ENCODE results near the gene PLEK2. TPM values are rescaled to one million over a fixed set of nuclear protein-coding genes. Genes with fewer than 3 reads are reported as not detected.

PLEK2 gene, protein sequence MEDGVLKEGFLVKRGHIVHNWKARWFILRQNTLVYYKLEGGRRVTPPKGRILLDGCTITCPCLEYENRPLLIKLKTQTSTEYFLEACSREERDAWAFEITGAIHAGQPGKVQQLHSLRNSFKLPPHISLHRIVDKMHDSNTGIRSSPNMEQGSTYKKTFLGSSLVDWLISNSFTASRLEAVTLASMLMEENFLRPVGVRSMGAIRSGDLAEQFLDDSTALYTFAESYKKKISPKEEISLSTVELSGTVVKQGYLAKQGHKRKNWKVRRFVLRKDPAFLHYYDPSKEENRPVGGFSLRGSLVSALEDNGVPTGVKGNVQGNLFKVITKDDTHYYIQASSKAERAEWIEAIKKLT
- total RNA-seq = 0.95 TPM in 1 of 3 replicates, not detected in the others

- H3K4me1 Mint-ChIP-seq = peaks cover 3% of the 10 kb centered on the region
- no peak for DNase-seq (ENCODE audit: low spot score in 2 of 2, unreplicated experiment in 2 of 2)
- H3K4me3 Mint-ChIP-seq = no peak within 1 kb of the TSS
- no peak within 1 kb of the TSS for H3K27ac Mint-ChIP-seq
- no peaks in the 10 kb centered on the region for H3K36me3 Mint-ChIP-seq
- TF ChIP-seq, protein P1, sequence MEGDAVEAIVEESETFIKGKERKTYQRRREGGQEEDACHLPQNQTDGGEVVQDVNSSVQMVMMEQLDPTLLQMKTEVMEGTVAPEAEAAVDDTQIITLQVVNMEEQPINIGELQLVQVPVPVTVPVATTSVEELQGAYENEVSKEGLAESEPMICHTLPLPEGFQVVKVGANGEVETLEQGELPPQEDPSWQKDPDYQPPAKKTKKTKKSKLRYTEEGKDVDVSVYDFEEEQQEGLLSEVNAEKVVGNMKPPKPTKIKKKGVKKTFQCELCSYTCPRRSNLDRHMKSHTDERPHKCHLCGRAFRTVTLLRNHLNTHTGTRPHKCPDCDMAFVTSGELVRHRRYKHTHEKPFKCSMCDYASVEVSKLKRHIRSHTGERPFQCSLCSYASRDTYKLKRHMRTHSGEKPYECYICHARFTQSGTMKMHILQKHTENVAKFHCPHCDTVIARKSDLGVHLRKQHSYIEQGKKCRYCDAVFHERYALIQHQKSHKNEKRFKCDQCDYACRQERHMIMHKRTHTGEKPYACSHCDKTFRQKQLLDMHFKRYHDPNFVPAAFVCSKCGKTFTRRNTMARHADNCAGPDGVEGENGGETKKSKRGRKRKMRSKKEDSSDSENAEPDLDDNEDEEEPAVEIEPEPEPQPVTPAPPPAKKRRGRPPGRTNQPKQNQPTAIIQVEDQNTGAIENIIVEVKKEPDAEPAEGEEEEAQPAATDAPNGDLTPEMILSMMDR (IDR thresholded peaks at IDR 0.05; ENCODE audit: unreplicated experiment) = no peak
- H3K27me3 Mint-ChIP-seq (ENCODE audit: low read depth) = no peaks in the 10 kb centered on the region
- no peaks in the 10 kb centered on the region for H3K9me3 Mint-ChIP-seq
Measured at GRCh38 chr14:67411820-67412421, at the start of gene PLEK2. Gene PLEK2, minus strand, starts transcription at chr14:67412165. Its CDS starts 106 bp downstream, at chr14:67412059.

DNA sequence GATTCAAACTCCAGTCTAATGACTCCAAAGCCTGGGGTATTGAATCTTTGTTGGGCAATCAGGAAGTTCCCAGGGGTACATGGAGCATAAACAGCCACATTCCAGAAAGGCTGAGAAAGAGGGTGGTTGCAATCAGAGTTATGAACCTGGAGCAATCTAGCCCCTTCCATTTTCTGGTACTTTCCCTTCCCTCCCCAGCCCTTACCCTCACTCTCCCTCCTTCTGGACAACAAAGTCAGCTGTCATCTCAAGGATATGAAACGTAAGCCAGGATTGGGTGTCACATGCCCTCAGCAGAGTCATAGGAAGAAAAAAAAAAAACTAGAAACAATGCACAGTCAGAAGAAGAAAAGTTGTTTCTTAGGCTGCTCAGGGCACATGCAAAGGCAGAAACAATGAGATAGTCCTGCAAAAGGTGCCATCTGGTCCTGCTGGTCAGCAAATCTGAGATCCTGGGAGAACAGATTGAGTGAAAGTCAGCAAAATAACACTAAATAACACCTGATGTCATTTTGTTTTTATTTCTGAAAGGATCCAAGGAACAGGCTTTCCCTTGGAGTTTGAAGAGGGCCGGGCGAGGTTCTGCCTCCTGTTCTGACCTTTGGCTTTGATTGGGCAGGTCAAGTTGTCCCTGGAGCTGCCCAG is 49.5 kb upstream of the PLEK2 start:
- no peak for DNase-seq (ENCODE audit: low spot score in 2 of 2, unreplicated experiment in 2 of 2)
- peaks cover 4% of the 10 kb centered on the region for H3K4me1 Mint-ChIP-seq
- no peak overlapping the region for H3K27ac Mint-ChIP-seq
- peaks cover 5% of the 10 kb centered on the region for H3K27me3 Mint-ChIP-seq (ENCODE audit: low read depth)
- H3K9me3 Mint-ChIP-seq = no peaks in the 10 kb centered on the region
- H3K36me3 Mint-ChIP-seq = no peaks in the 10 kb centered on the region
- TF ChIP-seq, protein P1 (IDR thresholded peaks at IDR 0.05; ENCODE audit: unreplicated experiment) = no peak
- H3K4me3 Mint-ChIP-seq = no peak overlapping the region

GRCh38 chr14:67459336-67459735 is 47.4 kb upstream of the PLEK2 start:
- TF ChIP-seq, protein P1 (IDR thresholded peaks at IDR 0.05; ENCODE audit: unreplicated experiment) = no peak
- Mint-ChIP-seq H3K27me3 (ENCODE audit: low read depth) (peaks cover 2% of the 10 kb centered on the region), H3K27ac (no peak overlapping the region), H3K4me1 (peaks cover 4% of the 10 kb centered on the region), H3K36me3 (no peaks in the 10 kb centered on the region), H3K9me3 (no peaks in the 10 kb centered on the region), H3K4me3 (no peak overlapping the region)
- DNase-seq (ENCODE audit: low spot score in 2 of 2, unreplicated experiment in 2 of 2) = no peak

GRCh38 chr14:67457782-67458181 is 45.8 kb upstream of the PLEK2 start:
- peaks cover 2% of the 10 kb centered on the region for H3K27me3 Mint-ChIP-seq (ENCODE audit: low read depth)
- peaks cover 4% of the 10 kb centered on the region for H3K4me1 Mint-ChIP-seq
- no peak overlapping the region for H3K27ac Mint-ChIP-seq
- DNase-seq (ENCODE audit: low spot score in 2 of 2, unreplicated experiment in 2 of 2) = no peak
- H3K4me3 Mint-ChIP-seq = no peak overlapping the region
- H3K9me3 Mint-ChIP-seq = no peaks in the 10 kb centered on the region
- H3K36me3 Mint-ChIP-seq = no peaks in the 10 kb centered on the region
- TF ChIP-seq, protein P1 (IDR thresholded peaks at IDR 0.05; ENCODE audit: unreplicated experiment) = no peak

- no peak overlapping the region for H3K4me3 Mint-ChIP-seq
- peaks cover 4% of the 10 kb centered on the region for H3K4me1 Mint-ChIP-seq
- H3K27me3 Mint-ChIP-seq (ENCODE audit: low read depth) = peaks cover 2% of the 10 kb centered on the region
- no peaks in the 10 kb centered on the region for H3K9me3 Mint-ChIP-seq
- H3K36me3 Mint-ChIP-seq = no peaks in the 10 kb centered on the region
- no peak for DNase-seq (ENCODE audit: low spot score in 2 of 2, unreplicated experiment in 2 of 2)
- TF ChIP-seq, protein P1 (IDR thresholded peaks at IDR 0.05; ENCODE audit: unreplicated experiment) = no peak
- H3K27ac Mint-ChIP-seq = no peak overlapping the region
Measured at GRCh38 chr14:67456732-67457131, 44.8 kb upstream of the PLEK2 start.

Data from mesothelial cell of epicardium (in vitro differentiated cells).